Small intestine (tissue), 7 donors: ENCODE measurements around the gene DAGLA. TPM values are rescaled to one million over a fixed set of nuclear protein-coding genes. Genes with fewer than 3 reads are reported as not detected.
A peak's percentile ranks its signal among the peaks of the same experiment; 100 is the strongest.

ENCODE experiments used
- DNase-seq, 2 donors: peaks; one replicate each; pipeline versions ENCODE4 v3.0.0 to v3.0.0-alpha.2; 2013
- FAIRE-seq: peaks from 2 replicates; lab custom pipeline; 2012; peaks lifted over from hg19 to GRCh38; lab: Jason Lieb, UNC
- H3K27ac ChIP-seq, 3 donors: one replicate each; pipeline ENCODE4 v1.5.1; 2013; ENCODE audit warnings: low read length in 2 of 3, mild to moderate bottlenecking in 2 of 3, control low read depth in 1 of 3, inconsistent platforms in 1 of 3, low read depth in 1 of 3, moderate library complexity in 1 of 3
- H3K27me3 ChIP-seq, 3 donors: one replicate each; pipeline ENCODE4 v1.6.1; 2013; ENCODE audit warnings: low read length in 3 of 3, inconsistent platforms in 1 of 3; ENCODE audit not compliant: control insufficient read depth in 3 of 3, insufficient read depth in 3 of 3
- H3K36me3 ChIP-seq, 3 donors: one replicate each; pipeline ENCODE4 v1.6.1; 2013; ENCODE audit warnings: low read length in 3 of 3, inconsistent platforms in 1 of 3, low read depth in 1 of 3, mild to moderate bottlenecking in 1 of 3, moderate library complexity in 1 of 3; ENCODE audit not compliant: control insufficient read depth in 3 of 3, insufficient read depth in 2 of 3
- H3K4me1 ChIP-seq, 3 donors: one replicate each; pipeline ENCODE4 v1.6.1; 2013; ENCODE audit warnings: low read length in 2 of 3, inconsistent platforms in 1 of 3, low read depth in 1 of 3, mild to moderate bottlenecking in 1 of 3, moderate library complexity in 1 of 3; ENCODE audit not compliant: control insufficient read depth in 3 of 3, insufficient read depth in 2 of 3
- H3K4me3 ChIP-seq, 3 donors: one replicate each; pipeline ENCODE4 v1.5.1; 2013; ENCODE audit warnings: low read length in 3 of 3, control low read depth in 1 of 3, inconsistent platforms in 1 of 3, low read depth in 1 of 3, mild to moderate bottlenecking in 1 of 3, moderate library complexity in 1 of 3
- H3K9me3 ChIP-seq, 2 donors: one replicate each; pipeline ENCODE4 v1.6.1; 2013; ENCODE audit warnings: low read depth in 1 of 2, low read length in 1 of 2; ENCODE audit not compliant: control insufficient read depth in 2 of 2, insufficient read depth in 1 of 2
- WGBS, 3 donors: extraction: QIAGEN DNeasy Blood & Tissue Kit; methylation state at CpG; one replicate each; pipeline ENCODE4 v1.1.7; 2013; 5-methylcytosine and 5-hydroxymethylcytosine counted together
- polyA plus RNA-seq, 4 donors: library from polyadenylated mRNA; stranded (reverse) in 3 of 4; unstranded in 1 of 4; fragments of 200-250 nt in 3 of 4; fragments of 120-200 nt in 1 of 4; gene quantifications; one replicate each; pipeline versions ENCODE4 v1.2.1 to v1.2.3, GENCODE V29; 2013
- donor health status: healthy with polysubstance abuse.
- donor health status: control.
- donor health status: control.
- donor health status: Bipolar disorder and iron deficiency.
- donor health status: healthy.

DAGLA gene
- polyA plus RNA-seq, 4 donors: 0.22 to 14.9 (median 3.8) TPM

DNA sequence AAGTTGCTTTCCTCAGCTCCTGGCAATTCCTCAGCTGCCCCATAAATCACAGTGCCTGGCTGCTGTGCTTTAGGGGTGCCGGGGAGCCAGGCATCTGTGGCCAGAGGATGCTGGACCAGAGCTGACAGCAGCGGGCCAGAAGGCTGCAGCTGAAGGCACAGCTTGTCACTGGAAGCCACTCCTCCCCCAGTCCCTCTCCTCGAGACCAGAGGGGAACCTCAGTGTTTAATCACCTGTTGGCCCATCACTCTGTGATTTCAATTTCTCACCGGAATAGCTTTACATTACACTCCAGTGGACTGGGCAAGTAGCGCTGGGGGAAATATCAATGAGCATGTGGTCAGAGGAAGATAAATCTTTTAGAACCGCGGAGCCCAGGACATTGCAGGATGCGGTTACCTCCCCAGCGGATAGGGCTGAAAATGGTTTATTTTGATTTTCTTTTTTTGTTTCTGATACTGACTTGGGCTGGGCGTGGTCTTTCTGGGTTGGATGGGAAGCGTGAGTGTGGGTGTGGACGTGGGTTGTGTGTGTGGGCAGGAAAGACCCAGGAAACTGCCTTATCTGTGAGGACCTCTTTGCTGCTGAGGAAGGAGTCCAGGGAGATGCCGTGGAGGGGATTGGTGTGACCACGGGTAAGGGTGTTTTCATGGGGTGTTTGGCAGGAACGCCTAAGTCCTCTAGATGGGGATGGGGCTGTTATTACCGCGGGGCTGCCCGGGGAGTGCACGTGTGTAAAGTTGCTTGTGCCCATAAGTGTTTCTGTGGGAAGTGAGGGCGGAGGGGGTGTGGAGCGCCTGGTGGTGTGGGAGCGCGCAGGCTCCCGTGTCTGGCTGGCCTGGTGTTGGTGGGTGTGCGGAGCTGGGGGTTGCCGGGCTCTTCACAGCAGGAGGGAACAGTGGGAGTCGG lies 4.0 kb downstream of the DAGLA start:
- DNase-seq (no peak), FAIRE-seq (no peak)
- H3K27me3 ChIP-seq: peaks cover 0 to 2% (median 0%) of the 10 kb centered on the region in 3 donors
- 41 to 72% (median 64%) methylated on average over 24 to 27 of the region's 27 CpGs for WGBS, 3 donors
- H3K36me3 ChIP-seq: peaks cover 0 to 28% (median 0%) of the 10 kb centered on the region in 3 donors
- peak overlapping the region in 1 of 3 donors; percentile 86 for H3K27ac ChIP-seq
- H3K9me3 ChIP-seq: no peaks in the 10 kb centered on the region
- peaks cover 0 to 59% (median 12%) of the 10 kb centered on the region in 3 donors for H3K4me1 ChIP-seq
- peak overlapping the region in 1 of 3 donors; percentile 32 for H3K4me3 ChIP-seq

DNA sequence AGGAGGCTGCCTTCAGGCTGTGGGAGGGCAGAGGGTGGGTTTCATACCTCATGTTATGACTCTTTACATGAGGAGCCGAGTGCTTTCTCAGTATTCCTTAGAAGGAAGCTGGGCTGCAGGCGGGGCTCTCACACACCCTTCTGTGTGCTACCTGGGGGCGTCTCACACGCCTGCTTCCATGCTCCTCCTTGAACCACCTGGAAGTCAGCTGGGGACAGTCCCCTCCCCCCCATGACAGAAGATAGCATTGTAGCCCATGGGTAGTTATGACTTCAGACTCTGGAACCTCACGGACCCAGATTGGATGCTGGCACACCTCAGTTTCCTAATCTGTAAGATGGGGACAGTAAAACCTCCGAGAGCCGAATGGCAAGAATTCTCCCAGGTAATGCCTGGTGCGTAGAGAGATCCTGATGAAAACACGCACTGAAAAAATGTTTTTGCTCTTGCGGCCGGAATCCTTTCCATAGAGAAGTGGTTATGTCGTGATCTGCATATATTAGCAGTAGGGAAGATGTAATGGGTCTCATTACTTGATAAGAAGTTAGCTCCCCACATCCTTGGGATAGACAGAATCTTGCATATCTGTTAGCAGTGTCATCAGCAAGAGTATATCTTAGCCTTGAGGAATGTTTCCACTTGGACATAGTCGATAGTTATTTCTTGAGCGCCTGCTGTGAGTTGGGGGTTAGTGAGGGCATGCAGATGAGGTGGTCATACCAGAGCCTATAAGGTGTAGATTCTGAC lies 4.9 kb downstream of the DAGLA start:
- Histone ChIP-seq H3K27me3 (peaks cover 0 to 2% (median 0%) of the 10 kb centered on the region in 3 donors), H3K4me1 (peaks cover 0 to 55% (median 12%) of the 10 kb centered on the region in 3 donors), H3K9me3 (no peaks in the 10 kb centered on the region), H3K36me3 (peaks cover 0 to 31% (median 0%) of the 10 kb centered on the region in 3 donors), H3K4me3 (no peak overlapping the region), H3K27ac (no peak overlapping the region)
- 82 to 86% (median 83%) methylated on average over 12 to 14 of the region's 14 CpGs for WGBS, 3 donors
- no peak for DNase-seq
- no peak for FAIRE-seq

DNA sequence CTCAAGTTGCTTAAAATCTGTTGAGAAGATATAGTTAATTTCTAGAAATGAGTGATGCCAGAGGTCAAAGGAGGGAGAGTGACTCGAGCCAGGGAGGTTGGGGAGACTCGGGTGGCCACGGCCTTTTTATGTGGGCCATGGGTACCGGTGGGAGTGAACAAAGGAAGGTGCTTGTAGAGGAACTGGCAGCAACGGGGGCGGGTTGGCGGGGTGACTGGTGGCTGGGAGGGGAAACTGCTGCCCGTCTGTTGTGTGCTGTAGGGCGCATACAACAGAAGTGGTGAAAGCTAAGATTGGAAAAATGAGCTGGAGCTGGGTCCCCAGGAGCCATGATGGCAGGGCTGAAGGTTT lies 5.4 kb downstream of the DAGLA start:
- 65 to 90% (median 68%) methylated on average over 9 of the region's 9 CpGs for WGBS, 3 donors

DNA sequence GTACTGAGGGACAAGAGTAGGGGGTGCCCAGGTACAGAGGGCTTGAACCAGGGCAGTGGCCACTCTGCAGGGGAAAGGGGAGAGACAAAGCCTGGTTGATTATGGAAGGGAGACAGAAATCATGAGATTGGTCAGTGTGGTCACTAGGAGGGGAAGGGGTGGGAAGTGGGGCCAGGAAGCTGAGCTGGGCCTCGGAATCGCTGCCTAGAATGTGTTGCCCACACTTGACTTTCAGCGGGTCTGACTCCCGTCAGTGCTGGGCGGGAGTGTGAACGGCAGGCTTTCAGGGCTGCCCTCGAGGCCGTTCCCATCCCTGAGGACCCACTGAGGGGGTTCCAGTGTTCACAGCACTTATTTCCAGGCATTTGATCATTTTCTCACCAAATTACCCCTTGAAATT lies 5.9 kb downstream of the DAGLA start:
- FAIRE-seq: no peak

More for the DNA sequence above, 5.4 kb downstream of the DAGLA start:
- Histone ChIP-seq H3K36me3 (peaks cover 0 to 36% (median 0%) of the 10 kb centered on the region in 3 donors), H3K9me3 (no peaks in the 10 kb centered on the region), H3K27ac (no peak overlapping the region), H3K4me3 (no peak overlapping the region), H3K27me3 (peaks cover 0 to 2% (median 0%) of the 10 kb centered on the region in 3 donors), H3K4me1 (peaks cover 0 to 54% (median 12%) of the 10 kb centered on the region in 3 donors)
- FAIRE-seq (no peak), DNase-seq (no peak)

DNA sequence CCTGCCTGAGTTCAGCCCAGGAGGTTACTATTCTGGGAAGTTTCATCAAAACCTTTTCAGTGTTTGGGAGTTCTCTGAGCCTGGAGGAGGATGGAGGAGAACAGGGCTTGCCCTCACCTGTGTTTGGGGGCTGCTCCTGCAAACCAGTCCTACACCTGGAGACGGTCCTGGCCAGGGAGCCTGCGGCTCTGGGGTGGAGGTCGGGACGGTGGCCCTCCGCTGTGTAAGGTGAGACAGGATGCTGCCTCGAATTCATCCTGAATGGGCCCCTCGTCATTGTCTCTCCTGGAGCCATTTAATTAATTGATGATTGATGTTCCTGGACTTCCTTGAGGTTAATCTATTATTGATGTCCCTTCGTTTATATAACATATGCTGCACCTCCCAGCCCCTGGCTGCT lies 6.3 kb downstream of the DAGLA start:
- no peaks in the 10 kb centered on the region for H3K27me3 ChIP-seq
- FAIRE-seq (no peak), DNase-seq (no peak)
- no peak overlapping the region for H3K4me3 ChIP-seq
- 77 to 85% (median 79%) methylated on average over 8 of the region's 8 CpGs for WGBS, 3 donors
- H3K9me3 ChIP-seq: no peaks in the 10 kb centered on the region
- H3K36me3 ChIP-seq: peaks cover 0 to 43% (median 0%) of the 10 kb centered on the region in 3 donors
- no peak overlapping the region for H3K27ac ChIP-seq
- H3K4me1 ChIP-seq: peaks cover 0 to 48% (median 9%) of the 10 kb centered on the region in 3 donors

More for the DNA sequence above, 5.9 kb downstream of the DAGLA start:
- Histone ChIP-seq H3K4me1 (peaks cover 0 to 52% (median 12%) of the 10 kb centered on the region in 3 donors), H3K27me3 (no peaks in the 10 kb centered on the region), H3K9me3 (no peaks in the 10 kb centered on the region), H3K4me3 (no peak overlapping the region), H3K36me3 (peaks cover 0 to 40% (median 0%) of the 10 kb centered on the region in 3 donors), H3K27ac (no peak overlapping the region)
- no peak for DNase-seq
- 73 to 92% (median 79%) methylated on average over 7 to 8 of the region's 8 CpGs for WGBS, 3 donors

DNA sequence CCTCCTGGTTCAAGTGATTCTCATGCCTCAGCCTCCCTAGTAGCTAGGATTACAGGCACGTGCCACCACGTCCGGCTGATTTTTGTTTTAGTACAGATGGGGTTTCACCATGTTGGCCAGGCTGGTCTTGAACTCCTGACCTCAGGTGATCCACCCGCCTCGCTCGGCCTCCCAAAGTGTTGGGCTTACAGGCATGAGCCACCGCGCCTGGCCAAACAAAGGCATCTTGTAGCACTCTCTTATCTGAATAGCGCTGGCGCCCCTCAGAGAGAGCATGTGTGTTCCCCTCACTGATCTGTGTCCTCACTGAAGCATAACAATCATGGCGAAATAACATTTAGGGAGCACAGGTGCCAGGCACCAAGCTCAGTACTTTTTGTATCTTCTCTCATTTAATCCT lies 7.2 kb downstream of the DAGLA start:
- DNase-seq (no peak), FAIRE-seq (no peak)
- no peaks in the 10 kb centered on the region for H3K27me3 ChIP-seq
- no peaks in the 10 kb centered on the region for H3K9me3 ChIP-seq
- H3K27ac ChIP-seq: no peak overlapping the region
- H3K4me3 ChIP-seq: no peak overlapping the region
- WGBS, 3 donors: 84 to 94% (median 93%) methylated on average over 11 of the region's 11 CpGs
- peaks cover 0 to 49% (median 0%) of the 10 kb centered on the region in 3 donors for H3K36me3 ChIP-seq
- peaks cover 0 to 41% (median 7%) of the 10 kb centered on the region in 3 donors for H3K4me1 ChIP-seq

DNA sequence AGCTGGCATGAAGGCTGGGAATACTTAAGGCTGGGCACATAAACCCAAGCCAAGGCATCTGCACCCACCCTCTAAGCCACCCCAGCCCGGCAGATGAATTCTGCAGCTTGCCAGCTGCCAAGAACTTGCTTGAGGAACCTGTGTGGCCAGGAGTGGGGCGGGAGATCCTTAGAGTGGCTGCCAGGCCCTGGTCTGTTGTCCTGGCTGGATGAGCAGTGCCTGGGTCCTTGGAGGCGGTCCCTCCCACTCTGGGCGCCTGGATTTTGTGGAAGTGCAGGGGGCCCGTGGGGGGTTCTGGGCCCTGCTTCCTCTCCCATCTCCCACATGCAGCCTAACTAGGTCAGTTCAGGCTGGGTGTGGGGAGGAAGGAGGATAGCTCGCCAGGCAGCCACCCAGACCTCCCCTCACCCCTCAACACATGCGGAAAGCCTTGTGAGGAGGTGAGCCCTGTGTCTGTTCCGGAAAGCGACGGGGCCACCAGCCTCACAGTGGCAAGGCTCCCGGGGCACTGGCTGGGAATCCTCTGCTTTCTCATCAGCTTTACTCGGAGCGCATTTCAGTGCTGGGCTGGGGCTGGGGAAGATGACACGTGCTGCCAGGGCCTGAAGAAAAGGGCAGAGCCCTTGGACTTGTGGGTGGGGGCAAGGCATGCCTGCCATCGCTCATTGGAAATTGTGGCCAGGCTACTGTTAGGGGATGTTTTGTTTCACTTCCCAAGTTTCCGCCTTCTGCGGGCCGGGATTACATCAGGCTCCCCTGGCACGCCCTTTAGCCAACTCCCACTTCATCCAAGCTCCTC lies 8.4 kb downstream of the DAGLA start:
- H3K27ac ChIP-seq: peak overlapping the region in 2 of 3 donors; percentile 12 to 93
- no peaks in the 10 kb centered on the region for H3K27me3 ChIP-seq
- DNase-seq: peak in 1 of 2 donors; percentile 77
- no peaks in the 10 kb centered on the region for H3K9me3 ChIP-seq
- 25 to 47% (median 35%) methylated on average over 18 to 19 of the region's 19 CpGs for WGBS, 3 donors
- no peak for FAIRE-seq
- no peak overlapping the region for H3K4me3 ChIP-seq
- H3K4me1 ChIP-seq: peaks cover 0 to 31% (median 2%) of the 10 kb centered on the region in 3 donors
- peaks cover 0 to 47% (median 0%) of the 10 kb centered on the region in 3 donors for H3K36me3 ChIP-seq
